Trophoblast cell (in vitro differentiated cells and primary cell): ENCODE results near the gene PSMA7.

Experiments
- DNase-seq, 2 donors: peaks; one replicate each; pipeline ENCODE4 v3.0.0-alpha.2; 2016
- H2AFZ ChIP-seq: 2 replicates; pipeline ENCODE4 v1.6.1; 2013; ENCODE audit warnings: low read length, moderate library complexity, mild to moderate bottlenecking; ENCODE audit not compliant: insufficient read depth, poor library complexity
- H2AK5ac ChIP-seq: 2 replicates; pipeline ENCODE4 v1.6.1; 2013; ENCODE audit warnings: mild to moderate bottlenecking, low read length
- H2BK120ac ChIP-seq: 2 replicates; pipeline ENCODE4 v1.6.1; 2013; ENCODE audit warnings: low read length, mild to moderate bottlenecking, moderate library complexity; ENCODE audit not compliant: insufficient read depth, poor library complexity
- H2BK12ac ChIP-seq: 2 replicates; pipeline ENCODE4 v1.6.1; 2013; ENCODE audit warnings: mild to moderate bottlenecking, low read length, moderate library complexity
- H2BK5ac ChIP-seq: 2 replicates; pipeline ENCODE4 v1.6.1; 2013; ENCODE audit warnings: low read length, low read depth, moderate library complexity, mild to moderate bottlenecking; ENCODE audit not compliant: poor library complexity
- H3K14ac ChIP-seq: 2 replicates; pipeline ENCODE4 v1.6.1; 2013; ENCODE audit warnings: mild to moderate bottlenecking, low read length
- H3K18ac ChIP-seq: 2 replicates; pipeline ENCODE4 v1.6.1; 2013; ENCODE audit warnings: mild to moderate bottlenecking, low read length
- H3K23ac ChIP-seq: 2 replicates; pipeline ENCODE4 v1.6.1; 2013; ENCODE audit warnings: low read length
- H3K27ac ChIP-seq: 2 replicates; pipeline ENCODE4 v1.5.1; 2013; ENCODE audit warnings: low read depth, mild to moderate bottlenecking, inconsistent platforms, low read length, moderate library complexity
- H3K27me3 ChIP-seq: 2 replicates; pipeline ENCODE4 v1.6.1; 2013; ENCODE audit warnings: inconsistent platforms, mild to moderate bottlenecking, low read length, moderate library complexity; ENCODE audit not compliant: insufficient read depth
- H3K36me3 ChIP-seq, 2 experiments: 1 replicate in 1 of 2; 2 replicates in 1 of 2; pipeline ENCODE4 v1.6.1; 2013; ENCODE audit warnings: low read length in 2 of 2, mild to moderate bottlenecking in 2 of 2, moderate library complexity in 1 of 2; ENCODE audit not compliant: insufficient read depth in 2 of 2, control insufficient read depth in 1 of 2
- H3K4ac ChIP-seq: 2 replicates; pipeline ENCODE4 v1.6.1; 2013; ENCODE audit warnings: low read depth, mild to moderate bottlenecking, low read length, moderate library complexity
- H3K4me1 ChIP-seq, 2 experiments: 1 replicate in 1 of 2; 2 replicates in 1 of 2; pipeline ENCODE4 v1.6.1; 2013; ENCODE audit warnings: low read length in 2 of 2, mild to moderate bottlenecking in 2 of 2, moderate library complexity in 1 of 2; ENCODE audit not compliant: insufficient read depth in 2 of 2, control insufficient read depth in 1 of 2
- H3K4me2 ChIP-seq: 2 replicates; pipeline ENCODE4 v1.6.1; 2013; ENCODE audit warnings: inconsistent platforms, mild to moderate bottlenecking, low read length, moderate library complexity
- H3K4me3 ChIP-seq: 2 replicates; pipeline ENCODE4 v1.5.1; 2013; ENCODE audit warnings: mild to moderate bottlenecking, low read depth, low read length, inconsistent platforms
- H3K79me1 ChIP-seq: one replicate; pipeline ENCODE4 v1.6.1; 2013; ENCODE audit warnings: low read length
- H3K79me2 ChIP-seq: 2 replicates; pipeline ENCODE4 v1.6.1; 2013; ENCODE audit warnings: low read length, mild to moderate bottlenecking; ENCODE audit not compliant: control insufficient read depth, insufficient read depth, poor library complexity
- H3K9ac ChIP-seq: 2 replicates; pipeline ENCODE4 v1.6.1; 2013; ENCODE audit warnings: mild to moderate bottlenecking, low read length
- H3K9me3 ChIP-seq: 2 replicates; pipeline ENCODE4 v1.6.1; 2013; ENCODE audit warnings: low read depth, mild to moderate bottlenecking, control low read depth, inconsistent platforms, low read length; ENCODE audit not compliant: insufficient read depth
- H4K12ac ChIP-seq: 2 replicates; pipeline ENCODE4 v1.6.1; 2013; ENCODE audit warnings: low read depth, mild to moderate bottlenecking, low read length, moderate library complexity
- H4K8ac ChIP-seq: 2 replicates; pipeline ENCODE4 v1.6.1; 2013; ENCODE audit warnings: low read depth, mild to moderate bottlenecking, low read length, moderate library complexity
- H4K91ac ChIP-seq: one replicate; pipeline ENCODE4 v1.6.1; 2013; ENCODE audit warnings: low read depth, mild to moderate bottlenecking, low read length, moderate library complexity
- WGBS: extraction: QIAGEN DNeasy Blood & Tissue Kit; methylation state at CpG from one replicate; pipeline ENCODE4 v1.1.7; 2013; ENCODE audit warnings: missing lambda C conversion rate; ENCODE audit not compliant: insufficient read length, insufficient coverage; ENCODE audit errors: extremely low coverage; 5-methylcytosine and 5-hydroxymethylcytosine counted together

Gene PSMA7

DNA sequence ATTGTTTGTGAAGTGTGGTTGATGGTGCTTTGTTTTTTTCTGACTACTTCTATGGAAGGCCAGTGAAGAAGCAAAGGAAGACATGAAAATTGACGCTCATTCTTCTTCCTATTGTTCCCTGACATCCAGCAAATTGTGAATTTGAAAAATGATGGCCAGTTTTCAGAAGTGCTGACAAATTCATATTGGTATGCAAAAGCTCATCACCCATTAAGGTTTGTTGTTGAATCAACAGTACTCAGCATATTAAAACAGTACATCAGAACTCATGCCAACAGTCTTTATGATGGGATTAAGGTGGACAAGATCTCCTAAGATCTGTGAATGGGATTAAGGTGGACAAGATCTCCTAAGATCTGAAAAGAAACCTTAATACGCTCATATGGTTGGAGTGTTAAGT, 38.6 kb upstream of the PSMA7 start:
- Histone ChIP-seq H3K18ac (no peak overlapping the region), H3K9me3 (no peaks in the 10 kb centered on the region), H3K9ac (no peak overlapping the region), H3K4me2 (peak overlapping the region; percentile 29), H3K14ac (no peak overlapping the region), H2BK120ac (no peak overlapping the region), H3K4ac (no peak overlapping the region), H4K12ac (no peak overlapping the region), H2AFZ (no peak overlapping the region), H3K27me3 (no peaks in the 10 kb centered on the region), H2BK5ac (no peak overlapping the region), H3K79me1 (peaks cover 6% of the 10 kb centered on the region), H3K4me1 (peaks cover 3 to 6% of the 10 kb centered on the region in 2 experiments), H3K27ac (no peak overlapping the region), H2BK12ac (no peak overlapping the region), H2AK5ac (no peak overlapping the region), H3K79me2 (peaks cover 7% of the 10 kb centered on the region), H3K23ac (no peak overlapping the region), H3K36me3 (peaks cover 18 to 23% of the 10 kb centered on the region in 2 experiments), H4K91ac (no peak overlapping the region), H3K4me3 (no peak overlapping the region), H4K8ac (no peak overlapping the region)
- WGBS, result no CpG with 5 or more reads among the region's 2 CpGs
- DNase-seq, result no peak

DNA sequence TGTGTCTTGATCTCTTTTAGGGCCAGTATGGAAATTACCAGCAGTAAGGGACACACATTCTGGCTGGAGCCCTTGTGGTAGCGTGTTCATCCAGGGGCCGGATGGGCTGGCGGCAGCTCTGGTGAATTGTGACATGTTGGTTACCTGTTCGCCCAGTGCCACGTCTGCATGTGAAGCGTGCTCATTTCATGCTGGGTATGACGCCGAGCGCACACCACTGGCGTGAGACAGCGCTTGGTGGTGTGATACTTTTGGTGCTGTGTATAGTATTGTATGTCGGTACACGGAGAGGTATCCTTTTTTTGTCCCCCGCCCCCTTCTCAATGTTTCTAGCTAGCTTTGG, 35.9 kb upstream of the PSMA7 start:
- Histone ChIP-seq H4K91ac (no peak overlapping the region), H3K14ac (no peak overlapping the region), H2BK5ac (no peak overlapping the region), H3K4me1 (peaks cover 3 to 5% of the 10 kb centered on the region in 2 experiments), H3K4ac (no peak overlapping the region), H2BK120ac (no peak overlapping the region), H2AK5ac (no peak overlapping the region), H3K18ac (no peak overlapping the region), H3K27me3 (no peaks in the 10 kb centered on the region), H4K8ac (no peak overlapping the region), H2BK12ac (no peak overlapping the region), H3K23ac (no peak overlapping the region), H3K79me2 (peaks cover 7% of the 10 kb centered on the region), H3K27ac (no peak overlapping the region), H4K12ac (no peak overlapping the region), H3K79me1 (peaks cover 6% of the 10 kb centered on the region), H3K36me3 (peaks cover 42 to 45% of the 10 kb centered on the region in 2 experiments), H3K9me3 (peaks cover 1% of the 10 kb centered on the region), H3K4me2 (no peak overlapping the region), H3K9ac (no peak overlapping the region), H2AFZ (no peak overlapping the region), H3K4me3 (no peak overlapping the region)
- WGBS, result no CpG with 5 or more reads among the region's 14 CpGs
- DNase-seq, result no peak

DNA sequence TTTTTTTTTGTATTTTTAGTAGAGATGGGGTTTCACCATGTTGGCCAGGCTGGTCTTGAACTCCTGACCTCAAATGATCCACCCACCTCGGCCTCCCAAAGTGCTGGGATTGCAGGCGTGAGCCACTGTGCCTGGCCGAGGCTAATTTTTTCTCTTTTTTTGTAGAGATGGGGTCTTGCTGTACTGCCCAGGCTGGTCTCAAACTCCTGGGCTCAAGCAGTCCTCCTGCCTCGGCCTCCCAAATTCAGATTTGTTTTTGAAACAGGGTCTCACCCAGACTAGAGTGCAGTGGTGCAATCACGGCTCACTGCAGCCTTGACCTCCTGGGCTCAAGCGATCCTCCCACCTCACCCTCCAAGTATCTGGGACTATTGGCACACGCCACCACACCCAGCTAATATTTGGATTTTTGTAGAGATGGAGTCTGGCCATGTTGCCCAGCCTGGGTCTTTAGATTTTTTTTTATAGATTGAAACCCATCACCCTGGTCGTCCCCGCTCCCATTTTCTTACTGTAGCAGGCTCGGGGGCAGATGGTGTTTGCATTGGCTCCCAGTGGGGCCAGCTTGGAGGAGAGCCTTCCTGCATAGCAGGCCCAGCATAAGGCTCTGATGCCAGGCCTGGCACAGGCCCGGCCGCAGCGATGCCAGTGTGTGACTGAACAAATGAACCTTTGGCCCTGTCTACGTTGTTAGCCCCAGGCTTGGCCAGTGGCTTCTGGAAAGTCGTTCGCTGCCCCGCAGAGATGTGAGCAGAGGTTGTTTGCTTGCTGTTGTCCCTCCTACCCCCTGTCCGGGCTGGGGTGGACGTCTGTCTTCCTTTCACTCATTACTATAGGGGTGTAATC, 35.3 kb upstream of the PSMA7 start:
- Histone ChIP-seq H4K8ac (no peak overlapping the region), H3K79me2 (peaks cover 7% of the 10 kb centered on the region), H3K18ac (no peak overlapping the region), H3K14ac (no peak overlapping the region), H3K27me3 (no peaks in the 10 kb centered on the region), H4K12ac (no peak overlapping the region), H3K4ac (no peak overlapping the region), H2AFZ (no peak overlapping the region), H3K4me3 (no peak overlapping the region), H2AK5ac (no peak overlapping the region), H3K4me2 (no peak overlapping the region), H3K9ac (no peak overlapping the region), H3K36me3 (peaks cover 46 to 51% of the 10 kb centered on the region in 2 experiments), H3K79me1 (peaks cover 6% of the 10 kb centered on the region), H2BK120ac (no peak overlapping the region), H2BK5ac (no peak overlapping the region), H2BK12ac (no peak overlapping the region), H4K91ac (no peak overlapping the region), H3K4me1 (peaks cover 0 to 2% of the 10 kb centered on the region in 2 experiments), H3K27ac (no peak overlapping the region), H3K23ac (no peak overlapping the region), H3K9me3 (peaks cover 1% of the 10 kb centered on the region)
- no peak for DNase-seq
- WGBS, result no CpG with 5 or more reads among the region's 19 CpGs

DNA sequence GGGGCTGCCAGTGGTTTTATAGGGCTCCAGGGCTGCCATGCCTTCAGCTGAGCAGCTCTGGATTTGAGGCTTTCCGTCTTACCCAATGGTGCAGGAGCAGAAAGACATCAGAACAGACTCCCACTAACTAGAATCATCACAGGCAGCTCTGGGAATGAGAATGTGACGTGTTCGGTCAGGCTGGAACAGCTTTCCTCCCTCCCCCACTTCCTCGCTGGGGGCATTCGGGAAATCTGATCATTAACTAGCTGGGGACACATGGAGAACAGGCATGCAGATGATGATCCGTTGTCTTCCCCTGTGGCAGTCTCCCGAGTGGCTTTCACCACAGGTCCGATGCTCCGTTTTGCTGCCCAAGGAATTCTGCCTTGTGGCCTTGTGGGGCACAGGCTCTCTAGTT, 34.1 kb upstream of the PSMA7 start:
- no peak for DNase-seq
- no peaks in the 10 kb centered on the region for H3K79me2 ChIP-seq
- H4K8ac ChIP-seq, result no peak overlapping the region
- H2AFZ ChIP-seq, result no peak overlapping the region
- H3K27ac ChIP-seq, result no peak overlapping the region
- H3K36me3 ChIP-seq, result peaks cover 54 to 59% of the 10 kb centered on the region in 2 experiments
- no peak overlapping the region for H3K9ac ChIP-seq
- no peak overlapping the region for H2AK5ac ChIP-seq
- H4K91ac ChIP-seq, result no peak overlapping the region
- H3K4ac ChIP-seq, result no peak overlapping the region
- no peak overlapping the region for H2BK12ac ChIP-seq
- no peaks in the 10 kb centered on the region for H3K4me1 ChIP-seq
- H3K79me1 ChIP-seq, result no peaks in the 10 kb centered on the region
- no peak overlapping the region for H3K4me2 ChIP-seq
- H4K12ac ChIP-seq, result no peak overlapping the region
- H3K4me3 ChIP-seq, result no peak overlapping the region
- peaks cover 1% of the 10 kb centered on the region for H3K9me3 ChIP-seq
- no peak overlapping the region for H3K23ac ChIP-seq
- no peak overlapping the region for H3K18ac ChIP-seq
- H2BK5ac ChIP-seq, result no peak overlapping the region
- no peak overlapping the region for H3K14ac ChIP-seq
- no CpG with 5 or more reads among the region's 9 CpGs for WGBS
- H2BK120ac ChIP-seq, result no peak overlapping the region
- no peaks in the 10 kb centered on the region for H3K27me3 ChIP-seq
